GM12874 (cell line): ENCODE data around the gene MAPK9.

Experiments used
- TF ChIP-seq, protein P1 (sequence below): IDR thresholded peaks from 2 replicates; pipeline ENCODE4 v1.5.1; 2011; ENCODE audit warnings: low read depth, mild to moderate bottlenecking, control low read depth, low read length, moderate library complexity; ENCODE audit not compliant: insufficient read depth

MAPK9 gene

GRCh38 chr5:180335614-180336233, 43.8 kb upstream of the MAPK9 start:
- TF ChIP-seq, protein P1, sequence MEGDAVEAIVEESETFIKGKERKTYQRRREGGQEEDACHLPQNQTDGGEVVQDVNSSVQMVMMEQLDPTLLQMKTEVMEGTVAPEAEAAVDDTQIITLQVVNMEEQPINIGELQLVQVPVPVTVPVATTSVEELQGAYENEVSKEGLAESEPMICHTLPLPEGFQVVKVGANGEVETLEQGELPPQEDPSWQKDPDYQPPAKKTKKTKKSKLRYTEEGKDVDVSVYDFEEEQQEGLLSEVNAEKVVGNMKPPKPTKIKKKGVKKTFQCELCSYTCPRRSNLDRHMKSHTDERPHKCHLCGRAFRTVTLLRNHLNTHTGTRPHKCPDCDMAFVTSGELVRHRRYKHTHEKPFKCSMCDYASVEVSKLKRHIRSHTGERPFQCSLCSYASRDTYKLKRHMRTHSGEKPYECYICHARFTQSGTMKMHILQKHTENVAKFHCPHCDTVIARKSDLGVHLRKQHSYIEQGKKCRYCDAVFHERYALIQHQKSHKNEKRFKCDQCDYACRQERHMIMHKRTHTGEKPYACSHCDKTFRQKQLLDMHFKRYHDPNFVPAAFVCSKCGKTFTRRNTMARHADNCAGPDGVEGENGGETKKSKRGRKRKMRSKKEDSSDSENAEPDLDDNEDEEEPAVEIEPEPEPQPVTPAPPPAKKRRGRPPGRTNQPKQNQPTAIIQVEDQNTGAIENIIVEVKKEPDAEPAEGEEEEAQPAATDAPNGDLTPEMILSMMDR: no peak

DNA sequence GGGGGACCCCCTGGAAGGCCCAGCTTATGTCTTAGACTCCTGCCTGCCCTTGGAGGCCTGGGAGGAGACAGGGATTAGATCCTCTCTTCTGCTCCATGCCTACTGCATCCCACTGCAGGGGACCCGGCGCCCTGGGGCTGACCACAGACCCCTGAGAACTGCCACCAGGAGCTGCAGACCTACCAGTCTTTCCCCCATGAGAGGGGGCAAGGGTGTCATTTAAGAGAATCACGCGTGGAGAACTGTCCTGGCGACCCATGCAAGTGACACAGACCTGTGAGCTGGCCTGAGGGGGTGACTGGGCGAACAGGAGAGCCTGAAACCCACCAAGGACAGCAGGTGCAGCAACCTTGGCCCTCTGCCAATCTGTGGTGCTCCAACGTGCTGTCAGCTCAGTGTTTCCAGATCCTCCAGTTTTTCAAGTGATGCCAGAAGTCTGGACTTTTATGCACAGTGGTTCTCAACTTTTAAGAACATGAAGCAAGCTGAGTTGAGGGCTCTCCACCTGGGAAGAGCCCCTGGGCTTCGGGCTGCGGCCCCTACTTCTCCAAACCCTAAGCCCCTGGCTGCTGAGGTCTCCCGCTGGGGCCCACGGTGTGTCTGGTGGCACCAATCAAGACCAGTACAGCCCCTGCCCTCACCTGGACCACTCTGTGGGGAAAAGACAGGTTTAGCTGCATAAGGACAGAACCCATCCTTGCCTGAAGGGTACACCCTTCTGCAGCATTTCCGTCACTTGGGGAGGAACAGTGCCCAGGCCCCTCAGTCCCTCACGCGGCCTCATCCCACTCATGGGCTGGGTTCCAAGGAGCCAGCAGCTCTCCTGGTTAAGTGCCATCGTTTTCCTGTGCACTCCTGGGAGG, 43.1 kb upstream of the MAPK9 start:
- TF ChIP-seq, protein P1: no peak

- TF ChIP-seq, protein P1: no peak
Observed at GRCh38 chr5:180334176-180334575, 42.3 kb upstream of the MAPK9 start.

DNA sequence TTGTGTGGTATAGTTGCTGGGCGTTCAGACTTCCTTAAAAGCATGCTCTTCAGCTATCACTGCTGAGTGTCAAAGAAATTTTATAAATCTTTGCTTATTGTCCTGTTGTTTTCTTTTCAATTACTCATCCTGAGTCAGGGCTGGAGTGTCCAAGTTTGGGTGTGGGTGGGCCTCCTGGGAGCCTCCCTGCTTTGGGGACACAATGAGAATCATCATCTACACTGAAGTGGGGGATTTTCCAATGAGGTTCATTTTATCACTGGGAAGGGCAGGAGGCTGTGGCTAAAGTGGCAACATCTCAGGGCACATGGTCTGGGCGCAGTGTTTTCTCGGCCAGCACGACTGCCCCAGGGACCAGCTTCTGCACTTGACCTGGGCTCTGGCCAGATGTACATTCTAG, 41.8 kb upstream of the MAPK9 start:
- TF ChIP-seq, protein P1: no peak

DNA sequence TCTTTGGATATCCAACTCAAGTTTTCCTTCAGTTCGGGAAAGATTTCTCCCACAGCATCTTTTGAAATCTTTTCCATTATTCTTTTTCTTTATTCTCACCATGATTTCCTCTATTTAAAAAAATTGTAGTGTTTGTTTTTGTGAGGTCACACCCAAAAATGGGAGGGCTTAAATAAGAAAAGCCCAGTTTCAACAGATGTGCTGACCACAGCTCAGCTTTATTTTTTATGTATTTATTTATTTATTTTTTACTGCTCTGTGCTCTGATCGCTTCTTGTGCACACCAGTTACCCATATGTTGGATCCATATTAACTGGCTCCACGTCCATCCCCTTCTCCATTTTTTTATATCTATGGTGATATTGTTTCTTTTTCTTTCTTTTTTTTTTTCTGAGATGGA, 41.0 kb upstream of the MAPK9 start:
- TF ChIP-seq, protein P1: no peak

DNA sequence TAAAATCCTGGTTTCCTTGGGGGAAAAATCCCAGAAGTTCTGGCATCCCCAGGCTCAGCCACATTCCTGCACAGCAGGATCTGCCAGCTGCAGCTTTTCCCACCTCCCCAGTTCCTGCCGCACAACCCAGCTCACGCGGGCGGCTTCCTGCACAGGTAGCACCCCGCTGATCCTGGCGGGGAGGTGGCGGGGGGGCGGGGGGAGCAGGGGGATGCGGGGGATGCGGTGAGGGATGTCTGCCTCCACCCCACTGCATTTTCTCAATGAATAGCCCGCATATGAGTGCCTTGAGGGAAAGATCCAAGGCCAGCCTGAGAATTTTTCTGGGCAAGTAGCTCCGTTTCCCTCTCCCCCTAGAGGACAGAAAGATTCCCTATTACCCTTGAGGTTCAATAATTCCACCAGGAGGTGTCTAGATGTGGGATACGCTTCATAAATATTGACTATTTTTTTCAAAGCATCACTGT, 40.2 kb upstream of the MAPK9 start:
- TF ChIP-seq, protein P1: no peak

DNA sequence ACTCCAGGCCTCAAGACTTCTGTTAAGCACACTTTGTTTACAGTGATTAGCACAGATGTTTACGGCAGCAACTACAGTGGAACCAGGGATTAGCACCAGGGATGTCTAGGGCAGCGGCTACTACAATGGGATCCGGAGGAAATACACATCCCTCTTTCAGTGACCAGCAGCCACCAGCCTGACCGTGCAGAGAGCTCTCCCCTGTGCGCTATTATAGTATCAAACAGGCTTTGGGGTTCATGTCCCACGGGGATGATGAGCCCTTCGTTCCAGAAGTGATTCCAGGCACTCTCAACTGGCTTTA, 39.7 kb upstream of the MAPK9 start:
- TF ChIP-seq, protein P1: no peak
